GM19099 (cell line): ENCODE data around the gene MFSD6.

Source experiments
- POLR2A ChIP-seq: IDR thresholded peaks from 3 replicates; pipeline ENCODE4 v1.6.1; 2011; ENCODE audit warnings: low read depth; ENCODE audit not compliant: insufficient read length; ENCODE audit errors: extremely low read depth

MFSD6 gene

DNA sequence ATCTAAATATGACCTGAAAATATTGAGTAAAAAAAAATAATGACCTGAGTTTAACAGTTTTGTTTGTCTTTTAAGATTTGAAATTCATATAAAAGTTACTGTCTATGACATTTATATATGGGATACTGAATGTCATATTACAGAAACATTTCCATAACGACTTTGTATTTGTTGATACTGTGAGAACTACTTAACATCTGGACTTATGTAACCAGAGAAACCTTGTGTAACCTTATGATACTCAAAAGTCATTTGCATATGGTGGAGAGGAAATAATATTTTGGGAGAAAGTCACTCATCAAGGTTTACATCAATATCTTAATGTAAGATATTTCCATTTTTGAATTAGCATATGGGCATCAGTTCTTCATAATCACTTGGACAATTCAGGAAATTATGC is 12.6 kb downstream of the MFSD6 start:
- no peak for TF ChIP-seq POLR2A

DNA sequence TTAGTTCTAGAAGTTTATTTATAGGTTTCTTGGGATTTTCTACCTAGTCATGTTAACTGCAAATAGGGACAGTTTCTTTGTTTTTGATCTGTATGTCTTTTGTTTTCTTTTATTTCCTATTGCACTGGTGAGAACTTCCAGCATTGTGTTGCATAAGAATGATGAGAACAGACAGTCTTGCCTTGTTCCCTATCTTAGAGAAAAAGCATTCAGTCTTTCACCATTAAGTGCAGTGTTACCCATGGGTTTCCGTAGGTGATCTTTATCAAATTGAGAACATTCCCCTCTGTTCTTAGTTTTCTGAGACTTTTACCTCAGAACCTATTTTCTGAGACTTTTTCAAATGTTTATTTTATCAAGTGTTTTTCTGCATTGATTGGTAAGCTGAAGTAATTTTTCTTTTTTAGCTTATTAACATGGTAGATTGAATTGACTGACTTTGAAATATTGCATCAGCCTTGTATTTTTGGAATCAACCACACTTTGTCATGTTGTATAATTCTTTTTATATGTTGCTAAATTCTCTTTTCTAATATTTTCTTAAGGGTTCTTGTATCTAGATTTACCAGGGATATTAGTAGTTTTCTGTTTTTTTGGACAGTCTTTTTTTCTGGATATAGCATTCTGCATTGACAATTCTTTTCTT is 17.2 kb downstream of the MFSD6 start:
- TF ChIP-seq POLR2A: no peak

DNA sequence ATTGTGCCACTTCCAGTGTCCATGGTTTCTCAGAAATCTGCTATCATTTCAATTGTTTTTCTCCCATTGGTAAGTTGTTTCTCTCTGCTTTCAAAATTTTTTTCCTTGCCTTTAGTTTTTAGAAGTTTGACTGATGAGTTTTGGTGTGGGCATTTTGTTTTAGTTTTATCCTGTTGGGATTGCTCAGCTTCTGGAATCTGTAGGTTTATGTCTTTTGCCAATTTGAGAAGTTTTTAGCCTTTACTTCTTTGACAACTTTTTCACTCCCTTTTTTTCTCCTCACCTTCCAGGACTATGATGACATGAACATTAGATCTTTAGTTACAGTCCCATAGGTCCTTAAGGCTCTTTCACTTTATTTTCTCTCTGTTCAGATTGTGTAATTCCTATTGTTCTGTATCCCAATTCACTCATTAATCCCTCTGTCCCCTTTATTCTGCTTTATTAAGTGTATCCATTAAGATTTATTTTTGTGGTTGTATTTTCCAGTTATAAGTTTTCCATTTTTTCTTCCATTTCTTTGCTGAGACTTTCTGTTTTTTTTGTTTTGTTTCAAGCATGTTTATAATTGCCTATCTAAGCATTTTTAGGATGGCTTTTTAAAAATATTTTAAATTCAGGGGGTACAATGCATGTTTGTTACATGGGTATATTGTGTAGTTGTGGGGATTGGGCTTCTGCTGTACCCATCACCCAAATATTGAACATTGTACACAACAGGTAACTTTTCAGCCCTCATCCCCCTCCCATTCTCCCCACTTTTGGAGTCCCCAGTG is 17.9 kb downstream of the MFSD6 start:
- TF ChIP-seq POLR2A: no peak

GRCh38 chr2:190431907-190432306 is 23.8 kb downstream of the MFSD6 start:
- TF ChIP-seq POLR2A: no peak

DNA sequence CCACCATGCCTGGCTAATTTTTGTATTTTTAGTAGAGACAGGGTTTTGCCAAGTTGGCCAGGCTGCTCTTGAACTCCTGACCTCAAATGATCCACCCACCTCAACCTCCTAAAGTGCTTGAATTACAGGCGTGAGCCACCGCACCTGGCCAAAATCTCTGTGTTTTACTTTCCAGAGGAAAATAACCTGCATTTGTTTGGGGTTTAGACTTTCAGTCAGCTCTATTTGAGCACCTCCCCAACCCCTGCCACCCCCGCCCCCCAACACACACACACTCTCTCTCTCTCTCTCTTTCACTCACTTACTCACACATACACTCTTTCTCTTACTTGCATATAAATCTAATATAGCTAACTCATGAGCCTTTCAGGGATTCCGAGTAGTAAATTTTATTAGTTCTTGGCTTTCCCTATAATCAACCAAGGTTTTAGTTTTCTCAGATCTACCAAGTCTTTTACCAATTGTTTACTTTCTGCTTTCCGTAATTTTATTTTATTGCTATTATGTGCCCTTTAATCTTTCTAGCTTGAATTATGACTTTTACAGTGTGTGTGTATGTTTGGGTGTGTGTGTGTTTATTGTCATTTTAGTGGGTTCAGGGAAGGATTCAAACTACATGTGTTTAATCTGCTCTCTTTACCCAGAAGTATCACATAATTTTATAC is 24.5 kb downstream of the MFSD6 start:
- no peak for TF ChIP-seq POLR2A

- TF ChIP-seq POLR2A: no peak
These were observed 27.0 kb downstream of the MFSD6 start for GRCh38 chr2:190435031-190435670.

GRCh38 chr2:190436557-190436956 is 28.4 kb downstream of the MFSD6 start:
- no peak for TF ChIP-seq POLR2A

DNA sequence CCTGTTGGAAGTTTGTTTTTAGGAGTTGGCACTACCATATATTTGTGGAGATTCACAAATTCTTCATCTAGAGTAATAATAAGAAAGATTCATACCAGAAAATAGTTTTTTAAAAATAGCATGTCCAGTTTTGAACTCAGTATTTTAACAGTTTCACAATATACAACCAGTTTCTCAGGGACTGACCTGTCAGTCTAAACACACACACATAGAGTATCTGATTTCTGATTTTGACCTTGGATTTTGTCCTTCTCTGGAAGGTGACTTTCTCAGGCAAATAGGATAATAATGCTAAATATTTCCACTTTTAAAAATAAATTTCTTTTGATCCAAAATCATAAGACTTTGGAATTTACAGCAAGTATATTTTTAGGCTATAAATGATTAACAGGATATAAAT is 32.0 kb downstream of the MFSD6 start:
- TF ChIP-seq POLR2A: no peak

GRCh38 chr2:190441564-190441963 is 33.4 kb downstream of the MFSD6 start:
- no peak for TF ChIP-seq POLR2A

DNA sequence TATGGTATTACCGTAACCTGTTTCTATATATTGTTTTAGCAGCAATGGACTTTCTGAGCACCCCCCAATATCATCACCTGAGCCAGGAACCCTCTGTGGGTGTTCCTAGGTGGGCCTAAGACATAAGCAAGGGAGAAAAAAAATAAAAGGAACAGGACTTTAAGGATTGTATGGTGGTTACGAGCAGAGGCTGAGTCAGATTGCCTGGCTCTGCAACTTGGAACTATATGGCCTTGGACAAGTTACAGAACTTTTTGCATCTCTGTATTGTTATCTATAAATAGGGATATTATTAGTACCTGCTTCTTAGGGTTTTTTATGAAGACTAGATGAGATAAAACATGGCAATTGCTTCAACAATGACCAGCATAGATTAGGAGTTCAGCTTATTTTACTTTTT is 34.9 kb downstream of the MFSD6 start:
- TF ChIP-seq POLR2A: no peak

DNA sequence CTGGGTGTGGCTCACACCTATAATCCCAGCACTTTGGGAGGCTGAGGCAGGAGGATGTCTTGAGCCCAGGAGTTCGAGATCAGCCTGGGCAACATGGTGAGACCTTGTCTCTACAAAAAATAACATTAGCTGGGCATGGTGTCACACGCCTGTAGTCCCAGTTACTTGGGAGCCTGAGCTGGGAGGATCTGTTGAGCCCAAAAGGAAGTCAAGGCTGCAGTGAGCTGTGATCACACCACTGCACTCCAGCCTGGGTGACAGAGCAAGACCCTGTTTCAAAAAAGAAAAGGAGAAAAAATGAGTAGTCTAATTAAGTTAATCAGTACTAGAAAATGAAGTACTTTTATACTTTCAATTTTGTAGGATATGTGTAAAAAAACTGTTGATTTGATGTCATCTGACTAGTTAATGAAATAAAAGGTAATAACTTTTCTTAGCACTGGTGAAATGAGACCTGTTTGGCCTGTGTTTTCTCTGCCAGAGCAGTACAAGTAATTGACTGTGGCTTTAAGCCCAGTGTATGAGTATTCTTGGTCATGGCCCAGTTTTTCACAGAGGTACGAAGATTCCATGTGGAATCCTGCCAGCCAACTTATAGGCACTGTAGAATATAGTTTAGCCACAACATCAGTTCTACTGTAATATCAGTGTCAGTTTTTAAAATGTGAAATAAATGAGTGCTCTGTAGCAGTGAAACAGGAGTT is 35.8 kb downstream of the MFSD6 start:
- no peak for TF ChIP-seq POLR2A

- no peak for TF ChIP-seq POLR2A
These were observed 36.8 kb downstream of the MFSD6 start for GRCh38 chr2:190444976-190445375.

- TF ChIP-seq POLR2A: no peak
These were observed 38.0 kb downstream of the MFSD6 start for GRCh38 chr2:190446193-190446592.

DNA sequence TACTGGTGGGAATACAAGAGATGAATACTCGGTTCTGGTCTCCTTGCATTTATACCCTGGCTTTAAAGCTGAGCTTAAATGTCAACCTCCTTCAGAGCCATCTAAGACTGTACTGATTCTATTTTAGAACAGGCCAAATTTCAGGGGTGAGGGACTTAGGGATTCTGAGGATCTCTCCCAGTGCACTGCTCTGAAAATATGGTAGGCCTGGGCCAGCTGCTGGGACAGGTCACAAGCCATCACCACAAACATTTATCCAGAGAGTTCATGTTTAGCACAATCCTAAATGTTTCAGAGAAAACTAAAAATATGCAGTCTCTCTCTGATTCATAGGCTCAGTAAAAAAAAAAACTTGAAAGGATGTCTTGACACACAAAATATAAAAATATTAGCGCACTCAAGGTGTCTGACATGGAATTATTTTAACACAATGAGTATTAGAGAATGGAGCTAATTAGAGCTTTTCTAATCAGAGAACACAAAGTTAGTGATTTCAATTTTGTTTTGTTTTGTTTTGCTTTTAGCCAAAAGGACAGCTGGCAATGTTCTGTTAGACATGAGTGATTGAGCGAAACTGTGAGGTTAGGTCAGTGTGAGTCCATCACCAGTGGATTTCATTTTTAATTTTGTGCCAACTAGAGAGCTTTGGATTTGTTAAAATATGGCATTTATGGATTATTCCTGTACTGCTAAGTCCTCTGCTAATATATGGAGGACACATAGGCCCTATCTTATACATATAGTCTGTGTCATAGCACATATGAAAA is 38.8 kb downstream of the MFSD6 start:
- TF ChIP-seq POLR2A: no peak
